ENCODE measurements around the gene ZFP69B.

The ZFP69B gene

GRCh38 chr1:40409467-40409866 lies 40.8 kb upstream of the ZFP69B start:
- no peak for TF ChIP-seq TAF1 (IDR thresholded peaks at IDR 0.05; ENCODE audit: borderline replicate concordance, insufficient read depth, low read length)
- no peak for TF ChIP-seq REST (IDR thresholded peaks at IDR 0.05; ENCODE audit: insufficient read depth in 1 of 2, low read depth in 2 of 2, low read length in 2 of 2)
- no peak for TF ChIP-seq FOXP2 (optimal IDR thresholded peaks at IDR 0.05; ENCODE audit: borderline replicate concordance, extremely low read depth, extremely low read length, insufficient read depth)
- TF ChIP-seq POLR2AphosphoS5 (IDR thresholded peaks at IDR 0.05; ENCODE audit: low read depth, low read length), result no peak
- TF ChIP-seq SIN3A (IDR thresholded peaks at IDR 0.05; ENCODE audit: borderline replicate concordance, insufficient read depth, low read length), result no peak

GRCh38 chr1:40411294-40411693 lies 39.0 kb upstream of the ZFP69B start:
- no peak for TF ChIP-seq TAF1 (IDR thresholded peaks at IDR 0.05; ENCODE audit: borderline replicate concordance, insufficient read depth, low read length)
- no peak for TF ChIP-seq REST (IDR thresholded peaks at IDR 0.05; ENCODE audit: insufficient read depth in 1 of 2, low read depth in 2 of 2, low read length in 2 of 2)
- TF ChIP-seq POLR2AphosphoS5 (IDR thresholded peaks at IDR 0.05; ENCODE audit: low read depth, low read length), result no peak
- no peak for TF ChIP-seq FOXP2 (optimal IDR thresholded peaks at IDR 0.05; ENCODE audit: borderline replicate concordance, extremely low read depth, extremely low read length, insufficient read depth)
- no peak for TF ChIP-seq SIN3A (IDR thresholded peaks at IDR 0.05; ENCODE audit: borderline replicate concordance, insufficient read depth, low read length)

- TF ChIP-seq POLR2AphosphoS5 (IDR thresholded peaks at IDR 0.05; ENCODE audit: low read depth, low read length), result no peak
- TF ChIP-seq REST (IDR thresholded peaks at IDR 0.05; ENCODE audit: insufficient read depth in 1 of 2, low read depth in 2 of 2, low read length in 2 of 2), result no peak
- TF ChIP-seq TAF1 (IDR thresholded peaks at IDR 0.05; ENCODE audit: borderline replicate concordance, insufficient read depth, low read length), result no peak
- TF ChIP-seq FOXP2 (optimal IDR thresholded peaks at IDR 0.05; ENCODE audit: borderline replicate concordance, extremely low read depth, extremely low read length, insufficient read depth), result no peak
- no peak for TF ChIP-seq SIN3A (IDR thresholded peaks at IDR 0.05; ENCODE audit: borderline replicate concordance, insufficient read depth, low read length)
These were observed 38.4 kb upstream of the ZFP69B start for GRCh38 chr1:40411843-40412242.

- TF ChIP-seq SIN3A (IDR thresholded peaks at IDR 0.05; ENCODE audit: borderline replicate concordance, insufficient read depth, low read length) (no peak), FOXP2 (optimal IDR thresholded peaks at IDR 0.05; ENCODE audit: borderline replicate concordance, extremely low read depth, extremely low read length, insufficient read depth) (no peak), REST (IDR thresholded peaks at IDR 0.05; ENCODE audit: insufficient read depth in 1 of 2, low read depth in 2 of 2, low read length in 2 of 2) (no peak), POLR2AphosphoS5 (IDR thresholded peaks at IDR 0.05; ENCODE audit: low read depth, low read length) (no peak), TAF1 (IDR thresholded peaks at IDR 0.05; ENCODE audit: borderline replicate concordance, insufficient read depth, low read length) (no peak)
These were observed 36.6 kb upstream of the ZFP69B start for GRCh38 chr1:40413527-40414252.
